CD4-positive, alpha-beta T cell (primary cell): Measurements from ENCODE around the gene PITPNM3. TPM values are rescaled to one million over a fixed set of nuclear protein-coding genes. Genes with fewer than 3 reads are reported as not detected.

ENCODE experiments used
- ATAC-seq: fragments of 200-7000 bp; cut with Tn5 transposase; one replicate; pipeline ENCODE4 v1.10.0; 2022; ENCODE audit warnings: mild to moderate bottlenecking; ENCODE audit not compliant: poor library complexity
- CTCF ChIA-PET: fragments of 350-600 bp; sonication (Branson Sonifier 250); formaldehyde crosslinking; loops from one replicate; lab custom pipeline; 2021; ENCODE audit warnings: antibody characterized with exemption, inconsistent platforms; lab: Charles Lee
- POLR2A ChIA-PET: fragments of 350-600 bp; sonication (Branson Sonifier 250); formaldehyde crosslinking; loops from one replicate; lab custom pipeline; 2021; ENCODE audit warnings: antibody characterized with exemption, inconsistent platforms; lab: Charles Lee
- DNase-seq, 14 experiments: peaks; one replicate each; pipeline ENCODE4 v3.0.0-alpha.2; 2013 to 2020; ENCODE audit warnings: mixed read lengths in 2 of 14
- H3K27ac ChIP-seq, 2 donors: one replicate each; pipeline versions ENCODE4 v1.5.1 to v1.7.0; 2013; ENCODE audit warnings: low read length in 2 of 2, low read depth in 1 of 2, mild to moderate bottlenecking in 1 of 2
- H3K27me3 ChIP-seq, 2 experiments: 1 replicate in 1 of 2; 2 replicates in 1 of 2; pipeline versions ENCODE4 v1.6.1 to v1.7.0; 2013; ENCODE audit warnings: low read length in 2 of 2, control low read depth in 1 of 2, mild to moderate bottlenecking in 1 of 2, moderate library complexity in 1 of 2; ENCODE audit not compliant: insufficient read depth in 2 of 2, control insufficient read depth in 1 of 2
- H3K36me3 ChIP-seq: one replicate; pipeline ENCODE4 v1.6.1; 2013; ENCODE audit warnings: low read length, control low read depth; ENCODE audit not compliant: insufficient read depth
- H3K4me1 ChIP-seq: one replicate; pipeline ENCODE4 v1.6.1; 2013; ENCODE audit warnings: low read length, control low read depth; ENCODE audit not compliant: insufficient read depth
- H3K4me3 ChIP-seq: one replicate; pipeline ENCODE4 v1.5.1; 2013; ENCODE audit warnings: mild to moderate bottlenecking, low read length, moderate library complexity
- H3K9me3 ChIP-seq, 2 experiments: 1 replicate in 1 of 2; 2 replicates in 1 of 2; pipeline versions ENCODE4 v1.6.1 to v1.7.0; 2013; ENCODE audit warnings: low read length in 2 of 2, mild to moderate bottlenecking in 2 of 2, control low read depth in 1 of 2, moderate library complexity in 1 of 2; ENCODE audit not compliant: control insufficient read depth in 1 of 2, insufficient read depth in 1 of 2
- H3K27ac Mint-ChIP-seq: one replicate; pipeline ENCODE4 v1.8.0; 2020; ENCODE audit warnings: mixed read lengths
- H3K27me3 Mint-ChIP-seq: one replicate; pipeline ENCODE4 v1.8.0; 2021; ENCODE audit warnings: mixed read lengths
- H3K36me3 Mint-ChIP-seq: one replicate; pipeline ENCODE4 v1.8.0; 2021; ENCODE audit warnings: low read depth, mixed read lengths
- H3K4me1 Mint-ChIP-seq: one replicate; pipeline ENCODE4 v1.8.0; 2021; ENCODE audit warnings: low read depth, mixed read lengths
- H3K4me3 Mint-ChIP-seq: one replicate; pipeline ENCODE4 v1.8.0; 2020; ENCODE audit warnings: mild to moderate bottlenecking, mixed read lengths
- H3K9me3 Mint-ChIP-seq: one replicate; pipeline ENCODE4 v1.8.0; 2020; ENCODE audit warnings: mixed read lengths
- CTCF ChIP-seq: fragments of 200-600 bp; IDR thresholded peaks from one replicate; pipeline ENCODE4 v1.8.0; 2022; ENCODE audit warnings: antibody characterized with exemption, mild to moderate bottlenecking
- intact Hi-C, 2 experiments: fragments of 100-400 bp; cut with DNase I in 1 of 2; cut with micrococcal nuclease in 1 of 2; formaldehyde crosslinking; loops; one replicate each; pipeline versions ENCODE4 v1.15.1 to v1.9.0; 2023 to 2025; cut with DNase I, micrococcal nuclease
- total RNA-seq, 174 experiments: library from RNA in 2 of 174; stranded (reverse) in 2 of 174; gene quantifications; one replicate each; pipeline ENCODE4 v1.2.3 and lab custom pipeline; 2021 to 2026

PITPNM3 gene
- total RNA-seq, 2 experiments from 2014 or later, result 0.34 to 0.41 TPM

- no peak for ATAC-seq
- Mint-ChIP-seq H3K27ac (no peak overlapping the region), H3K27me3 (no peaks in the 10 kb centered on the region), H3K4me1 (peaks cover 15% of the 10 kb centered on the region), H3K9me3 (no peaks in the 10 kb centered on the region), H3K36me3 (peaks cover 24% of the 10 kb centered on the region), H3K4me3 (no peak overlapping the region)
- Histone ChIP-seq H3K27ac (no peak overlapping the region), H3K4me3 (no peak overlapping the region), H3K4me1 (peaks cover 16% of the 10 kb centered on the region), H3K9me3 (no peaks in the 10 kb centered on the region), H3K36me3 (peaks cover 10% of the 10 kb centered on the region), H3K27me3 (no peaks in the 10 kb centered on the region)
- ChIA-PET CTCF (no interaction called here), POLR2A (no interaction called here)
- DNase-seq, result no peak
- no peak for TF ChIP-seq CTCF
- intact Hi-C loops, result no loop called here
These were observed 19.9 kb upstream of the PITPNM3 start for GRCh38 chr17:6576038-6576785.

- peaks cover 16% of the 10 kb centered on the region for H3K4me1 ChIP-seq
- H3K4me3 Mint-ChIP-seq, result no peak overlapping the region
- intact Hi-C loops, result no loop called here
- no peaks in the 10 kb centered on the region for H3K27me3 ChIP-seq
- no peaks in the 10 kb centered on the region for H3K27me3 Mint-ChIP-seq
- TF ChIP-seq CTCF, result no peak
- no peaks in the 10 kb centered on the region for H3K9me3 Mint-ChIP-seq
- peaks cover 15% of the 10 kb centered on the region for H3K4me1 Mint-ChIP-seq
- DNase-seq, result no peak
- no peak for ATAC-seq
- H3K4me3 ChIP-seq, result no peak overlapping the region
- POLR2A ChIA-PET, result no interaction called here
- H3K27ac ChIP-seq, result no peak overlapping the region
- peak overlapping the region; percentile 4 for H3K27ac Mint-ChIP-seq
- CTCF ChIA-PET, result no interaction called here
- H3K36me3 ChIP-seq, result peaks cover 10% of the 10 kb centered on the region
- peaks cover 24% of the 10 kb centered on the region for H3K36me3 Mint-ChIP-seq
- H3K9me3 ChIP-seq, result no peaks in the 10 kb centered on the region
These were observed 19.2 kb upstream of the PITPNM3 start for GRCh38 chr17:6575596-6575988.

DNA sequence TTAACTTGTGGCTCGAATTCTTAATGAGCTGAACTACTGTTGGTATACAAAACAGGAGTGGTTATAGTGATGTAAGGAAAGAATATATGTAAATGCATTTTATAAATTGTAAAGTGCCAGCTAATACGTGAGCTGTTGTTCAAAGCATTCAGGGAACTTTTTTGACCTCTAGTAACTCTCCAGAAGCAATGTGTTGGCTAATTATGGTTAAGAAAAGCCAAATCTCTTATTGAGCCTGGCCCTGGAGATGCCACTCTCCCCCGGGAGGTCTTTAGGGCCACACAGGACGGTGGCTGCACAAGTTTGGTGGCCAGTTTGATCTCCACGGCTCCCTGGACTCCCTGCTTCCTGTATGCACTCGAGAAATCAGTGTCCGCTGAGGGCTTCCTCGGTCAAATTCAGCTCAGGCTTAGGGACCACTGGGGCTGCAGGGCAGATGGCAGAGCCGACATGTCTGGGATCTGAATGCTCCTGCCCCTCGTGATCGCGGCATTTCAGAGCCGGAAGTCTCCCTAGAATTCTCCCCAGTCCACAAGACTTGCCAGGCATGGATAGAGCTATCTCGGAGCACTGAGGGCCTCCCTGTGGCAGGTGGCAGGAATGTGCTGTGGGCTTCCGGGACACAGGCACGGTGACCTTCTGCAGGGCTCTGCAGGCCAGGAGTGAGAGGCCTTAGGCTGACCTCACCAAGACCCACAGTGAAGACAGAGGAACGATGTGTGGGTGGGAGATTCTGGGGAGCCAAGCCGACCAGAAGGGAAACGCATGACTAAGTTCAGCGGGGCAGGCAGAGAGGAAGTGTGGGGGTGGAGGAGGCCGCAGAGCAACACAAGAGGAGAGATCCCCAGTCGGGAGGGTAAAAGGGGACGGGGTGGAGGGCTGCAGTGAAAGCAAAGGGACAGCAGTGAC, 18.6 kb upstream of the PITPNM3 start:
- H3K36me3 ChIP-seq, result peaks cover 10% of the 10 kb centered on the region
- H3K9me3 ChIP-seq, result no peaks in the 10 kb centered on the region
- peak overlapping the region; percentile 4 for H3K27ac Mint-ChIP-seq
- peak; percentile 44 for ATAC-seq
- H3K27me3 Mint-ChIP-seq, result no peaks in the 10 kb centered on the region
- H3K4me3 Mint-ChIP-seq, result no peak overlapping the region
- no peak overlapping the region for H3K4me3 ChIP-seq
- peaks cover 24% of the 10 kb centered on the region for H3K36me3 Mint-ChIP-seq
- no peaks in the 10 kb centered on the region for H3K9me3 Mint-ChIP-seq
- peak in 7 of 14 experiments; percentile 9 to 54 (median 19) for DNase-seq
- peaks cover 15% of the 10 kb centered on the region for H3K4me1 Mint-ChIP-seq
- H3K4me1 ChIP-seq, result peaks cover 16% of the 10 kb centered on the region
- H3K27ac ChIP-seq, result no peak overlapping the region
- ChIA-PET POLR2A (no interaction called here), CTCF (no interaction called here)
- no peak for TF ChIP-seq CTCF
- intact Hi-C loops, result loop anchor here in 1 of 2 experiments (5.0 kb wide), 1 partner anchor 53 kb away; no protein-coding TSS in a partner anchor
- H3K27me3 ChIP-seq, result no peaks in the 10 kb centered on the region
